GF-D8 (cell line): ENCODE results near the gene H2AZ2.
"Not testable (repeated sequence)": the region's sequence is repeated elsewhere in the genome, so short reads cannot be mapped to it uniquely, and the experiment has no call there.

Experiments
- DNase-seq: peaks from one replicate; lab custom pipeline; 2025; lab: John Stamatoyannopoulos, UW

Gene H2AZ2

GRCh38 chr7:44814919-44815318 is 33.0 kb downstream of the H2AZ2 start:
- no peak for DNase-seq

GRCh38 chr7:44811571-44811970 is 36.3 kb downstream of the H2AZ2 start:
- DNase-seq: no peak

DNA sequence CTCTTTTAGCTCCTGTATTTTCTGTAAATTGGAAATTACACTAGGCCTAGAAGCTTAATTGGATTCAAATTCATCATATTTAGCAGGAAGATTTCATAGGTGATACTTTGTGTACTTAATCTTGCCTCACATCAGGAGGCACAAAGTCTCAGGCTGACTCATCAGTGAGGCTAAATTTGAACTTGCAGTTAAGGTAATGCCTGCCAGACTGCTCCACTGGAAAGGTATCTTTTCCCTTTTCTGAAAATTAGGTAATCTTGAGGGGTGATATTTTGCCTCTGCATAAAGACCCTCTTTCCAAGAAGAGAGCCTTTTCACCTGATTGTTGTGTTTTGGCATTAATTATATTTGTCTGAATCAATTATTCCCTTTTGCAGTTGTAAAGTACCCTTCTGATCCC is 36.8 kb downstream of the H2AZ2 start:
- no peak for DNase-seq

DNA sequence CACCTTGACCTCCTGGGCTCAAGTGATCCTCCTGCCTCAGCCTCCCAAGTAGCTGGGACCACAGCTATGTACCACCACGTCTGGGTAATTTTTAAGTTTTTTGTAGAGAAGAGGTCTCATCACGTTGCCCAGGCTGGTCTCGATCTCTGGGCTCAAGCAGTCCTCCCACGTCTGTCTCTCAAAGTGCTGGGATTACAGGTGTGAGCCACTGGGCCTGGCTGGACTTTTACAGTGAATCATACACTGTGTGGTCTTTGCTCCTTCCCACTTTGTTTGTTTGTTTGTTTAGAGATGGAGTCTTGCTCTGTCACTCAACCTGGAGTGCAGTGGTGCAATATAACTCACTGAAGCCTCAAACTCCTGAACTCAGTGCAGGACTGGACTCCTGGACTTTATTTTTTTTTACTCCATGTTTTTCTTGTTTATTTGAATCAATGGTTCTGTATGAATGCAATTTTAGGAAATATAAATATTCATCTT is 38.9 kb downstream of the H2AZ2 start:
- DNase-seq: no peak

- DNase-seq: no peak
Observed at GRCh38 chr7:44805950-44806349, 41.9 kb downstream of the H2AZ2 start.

DNA sequence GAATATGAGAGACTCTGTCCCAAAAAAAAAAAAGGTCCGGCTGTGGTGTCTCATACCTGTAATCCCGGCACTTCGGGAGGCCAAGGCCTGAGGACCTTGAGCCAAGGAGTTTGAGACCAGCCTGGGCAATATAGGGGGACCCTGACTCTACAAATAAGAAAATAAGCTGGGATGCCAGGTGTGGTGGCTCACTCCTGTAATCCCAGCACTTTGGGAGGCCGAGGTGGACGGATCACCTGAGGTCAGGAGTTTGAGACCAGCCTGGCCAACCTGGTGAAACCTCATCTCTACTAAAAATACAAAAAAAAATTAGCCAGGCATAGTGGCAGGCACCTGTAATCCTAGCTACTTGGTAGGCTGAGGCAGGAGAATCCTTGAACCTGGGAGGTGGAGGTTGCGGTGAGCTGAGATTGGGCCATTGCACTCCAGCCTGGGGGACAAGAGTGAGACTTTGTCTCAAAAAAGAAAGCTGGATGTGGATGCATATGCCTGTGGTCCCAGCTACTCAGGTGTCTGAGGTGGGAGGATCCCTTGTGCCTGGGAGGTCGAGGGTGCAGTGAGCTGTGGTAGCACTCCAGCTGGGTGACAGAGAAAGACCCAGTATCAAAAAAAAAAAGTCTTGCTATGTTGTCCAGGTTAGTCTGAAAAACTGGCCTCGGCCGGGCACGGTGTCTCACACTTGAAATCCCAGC is 43.9 kb downstream of the H2AZ2 start:
- DNase-seq: not testable (repeated sequence)

DNA sequence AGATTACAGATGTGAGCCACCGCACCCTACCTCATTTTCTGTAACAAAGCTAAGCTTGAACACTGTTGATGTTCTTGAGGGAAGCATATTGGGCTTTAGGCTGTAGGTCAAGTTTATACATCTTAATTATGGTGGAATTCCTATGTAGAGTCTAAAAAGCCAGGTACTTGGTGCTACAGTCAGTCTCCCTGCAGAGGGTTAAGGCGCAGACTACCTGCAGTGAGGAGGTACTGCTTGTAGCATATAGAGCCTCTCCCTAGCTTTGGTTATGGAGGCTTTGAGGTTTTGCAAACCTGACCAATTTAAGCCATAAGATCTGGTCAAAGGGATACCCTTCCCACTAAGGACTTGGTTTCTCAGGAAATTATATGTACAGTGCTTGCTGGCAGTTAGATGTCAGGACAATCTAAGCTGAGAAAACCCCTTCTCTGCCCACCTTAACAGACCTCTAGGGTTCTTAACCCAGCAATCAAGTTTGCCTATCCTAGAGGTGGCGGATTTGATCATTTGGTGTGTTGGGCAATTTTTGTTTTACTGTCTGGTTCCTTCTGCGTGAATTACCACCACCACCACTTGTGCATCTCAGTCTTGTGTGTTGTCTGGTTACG is 45.4 kb downstream of the H2AZ2 start:
- no peak for DNase-seq

DNA sequence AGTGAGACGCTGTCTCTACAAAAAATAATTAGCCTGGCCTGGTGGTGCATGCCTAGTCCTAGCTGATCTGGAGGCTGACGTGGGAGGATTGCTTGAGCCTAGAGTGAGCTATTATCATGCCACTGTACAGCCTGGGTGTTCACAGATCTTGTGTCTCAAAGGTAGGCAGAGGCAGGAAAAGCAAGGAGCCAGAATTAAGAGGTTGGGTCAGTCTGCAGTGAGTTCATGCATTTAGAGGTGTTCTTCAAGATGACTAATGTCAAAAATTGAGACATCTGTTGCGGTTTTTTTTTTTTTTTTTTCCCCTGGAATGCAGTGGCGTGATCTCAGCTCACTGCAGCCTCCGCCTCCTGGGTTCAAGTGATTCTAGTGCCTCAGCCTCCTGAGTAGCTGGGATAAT is 46.0 kb downstream of the H2AZ2 start:
- no peak for DNase-seq

GRCh38 chr7:44799939-44800338 is 47.9 kb downstream of the H2AZ2 start:
- DNase-seq: no peak

DNA sequence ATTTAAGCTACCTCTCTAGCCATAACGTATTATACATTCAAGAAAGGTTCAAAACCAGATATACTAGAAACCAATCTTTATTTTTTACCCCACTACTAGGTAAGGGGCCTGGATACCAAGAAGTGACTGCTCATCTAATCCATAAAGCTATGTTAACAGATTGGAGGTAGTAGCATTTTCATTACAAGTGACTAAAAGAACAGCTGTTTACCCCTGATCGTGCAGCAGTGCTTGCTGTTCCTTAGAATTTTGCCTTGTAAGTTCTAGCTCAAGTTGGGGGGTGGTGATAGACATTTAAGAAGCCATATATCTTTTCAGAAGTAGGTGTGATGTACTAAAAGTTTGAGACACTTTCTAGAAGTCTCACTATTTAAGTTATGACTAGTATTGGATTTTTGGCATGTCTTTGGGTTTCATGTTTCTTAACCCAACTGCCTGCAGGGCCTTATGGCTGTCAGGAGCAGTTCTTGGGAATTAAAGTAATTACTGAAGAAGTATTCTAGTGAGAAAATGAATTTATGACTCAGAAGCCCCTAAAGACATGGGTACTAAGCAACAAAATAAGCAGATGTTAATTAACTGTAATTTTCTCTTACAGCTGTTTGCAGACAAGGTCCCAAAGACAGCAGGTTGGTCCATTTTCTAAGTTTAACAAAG is 49.1 kb downstream of the H2AZ2 start:
- no peak for DNase-seq

DNA sequence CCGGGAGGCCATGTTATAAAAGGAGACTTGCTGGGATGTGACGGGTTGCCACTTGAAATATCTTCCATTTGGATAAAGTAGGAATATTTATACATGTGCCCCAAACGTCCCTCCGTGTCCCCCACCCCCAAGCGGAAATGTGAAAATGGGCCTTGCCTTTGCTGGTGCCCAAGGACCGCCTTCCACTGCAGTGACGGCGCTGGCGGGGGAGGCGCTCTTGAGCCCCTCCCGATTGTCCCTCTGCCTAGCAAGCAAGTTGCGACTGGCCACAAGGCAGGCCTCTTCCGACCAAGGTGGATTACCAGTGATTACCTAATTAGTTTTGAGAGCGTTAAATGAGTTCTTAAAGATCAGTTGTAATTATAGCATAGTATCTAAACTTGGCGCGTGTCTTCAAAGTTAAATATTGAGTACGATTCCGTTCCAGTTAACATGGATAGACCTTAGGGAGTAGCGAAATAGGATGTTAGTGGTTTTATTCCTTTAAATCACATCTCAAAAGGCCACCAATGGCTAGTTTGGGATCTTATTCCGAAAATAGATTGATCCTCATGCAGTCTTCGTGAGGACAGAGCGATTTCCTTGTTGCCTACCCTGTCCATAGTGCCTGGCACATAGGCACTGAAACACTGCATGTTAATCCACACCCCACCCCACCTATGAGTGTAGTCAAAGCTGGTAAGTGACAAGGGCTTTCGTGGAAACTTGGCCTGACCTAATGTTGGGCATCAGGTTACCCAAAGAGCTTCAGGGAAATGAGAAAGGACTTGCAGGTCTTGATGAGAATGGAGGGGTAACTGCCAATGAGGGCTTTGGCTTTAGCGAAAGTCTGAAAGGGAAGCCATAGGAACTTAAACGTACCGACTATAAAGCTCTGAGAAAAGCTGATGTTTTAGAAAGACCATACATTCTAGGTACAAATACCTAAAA is 50.3 kb downstream of the H2AZ2 start:
- peak; percentile 72 for DNase-seq

GRCh38 chr7:44796504-44797328 is 51.2 kb downstream of the H2AZ2 start, which contains the start of gene PPIA:
TSS of gene PPIA (plus strand) at chr7:44796681. CDS start at chr7:44796725, 44 bp downstream.
- peak; percentile 94 for DNase-seq

DNA sequence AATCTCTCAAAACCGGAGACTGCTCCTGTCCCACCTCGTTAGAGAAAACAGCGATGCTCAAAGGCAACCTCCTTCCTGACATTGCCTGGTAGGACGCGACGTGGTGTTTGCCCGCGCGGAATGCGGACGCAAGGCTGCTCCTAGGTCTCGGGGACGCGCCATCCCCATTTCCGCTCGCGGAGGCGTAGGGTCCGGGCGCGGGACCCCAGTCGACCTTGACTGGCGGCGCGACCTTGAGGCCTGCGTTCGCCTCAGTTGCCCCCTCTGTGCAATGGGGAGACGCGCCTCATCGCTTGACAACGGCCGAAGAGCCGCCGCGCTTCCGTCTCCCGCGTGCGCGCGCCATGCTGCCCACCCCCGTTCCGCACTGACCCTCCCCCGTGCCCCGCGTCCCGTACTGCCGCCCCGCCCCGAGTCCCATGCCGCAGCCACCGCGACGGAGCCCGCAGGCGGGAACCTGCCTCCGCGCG is 51.8 kb downstream of the H2AZ2 start:
- peak; percentile 71 for DNase-seq

- no peak for DNase-seq
Observed at GRCh38 chr7:44794331-44794730, 53.6 kb downstream of the H2AZ2 start.

DNA sequence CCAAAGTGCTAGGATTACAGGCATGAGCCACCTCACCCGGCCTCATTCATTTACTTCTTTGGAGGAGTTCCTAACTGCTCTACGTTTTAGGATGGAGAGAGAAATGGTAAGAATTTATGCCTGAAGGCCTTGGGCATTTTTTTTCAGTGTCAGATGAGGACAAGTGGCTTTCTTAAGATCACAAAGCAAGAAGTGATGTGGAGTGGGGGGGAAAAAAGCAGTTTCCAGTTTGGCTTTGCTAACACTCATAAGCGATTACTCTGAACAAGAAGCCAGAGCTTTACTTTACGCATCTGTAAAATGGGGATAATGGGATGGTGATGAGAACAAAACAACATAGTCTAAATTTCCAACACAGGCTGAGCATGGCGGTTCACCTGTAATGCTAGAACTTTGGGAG is 54.0 kb downstream of the H2AZ2 start:
- DNase-seq: no peak

DNA sequence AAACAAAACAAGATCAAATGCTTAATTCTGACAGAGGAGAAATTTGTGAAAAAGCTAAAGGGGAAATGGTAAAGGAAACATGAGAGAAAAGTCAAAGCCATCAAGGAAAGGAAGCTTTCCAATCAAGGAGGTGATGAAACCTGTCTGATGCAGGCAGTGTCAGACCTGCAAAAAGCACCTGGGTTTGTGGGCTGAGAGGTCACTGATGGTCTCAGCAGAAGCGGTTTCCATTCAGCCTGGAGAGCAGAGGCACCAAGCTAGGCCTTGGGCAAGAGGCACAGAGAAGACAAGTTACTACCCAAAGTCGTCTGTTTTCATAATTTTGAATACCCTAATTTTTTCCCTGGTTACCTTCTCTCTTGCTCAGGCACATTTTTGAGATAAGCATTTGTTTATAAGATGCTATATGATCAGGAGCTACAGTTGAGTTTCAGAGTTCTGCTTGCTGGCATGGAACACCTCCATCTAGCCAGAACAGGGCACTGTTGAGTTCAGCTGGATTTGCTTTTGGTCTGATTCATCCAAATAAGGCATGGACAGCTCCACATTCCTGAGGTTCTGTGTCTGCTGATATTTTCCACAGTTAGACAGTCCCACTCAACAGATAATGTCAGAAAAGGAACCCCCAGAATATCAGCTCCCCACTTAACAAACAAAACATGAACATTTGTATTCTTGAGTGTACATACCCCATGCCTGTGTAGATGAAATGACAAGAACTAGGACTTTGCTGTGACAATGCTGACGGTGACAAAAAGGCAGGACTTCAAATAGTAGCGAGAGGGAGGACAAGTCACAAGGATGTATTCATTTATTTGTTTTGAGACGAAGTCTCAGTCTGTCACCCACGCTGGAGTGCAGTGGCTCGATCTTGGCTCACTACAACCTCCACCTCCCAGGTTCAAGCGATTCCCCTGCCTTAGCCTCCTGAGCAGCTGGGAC is 56.3 kb downstream of the H2AZ2 start:
- no peak for DNase-seq

DNA sequence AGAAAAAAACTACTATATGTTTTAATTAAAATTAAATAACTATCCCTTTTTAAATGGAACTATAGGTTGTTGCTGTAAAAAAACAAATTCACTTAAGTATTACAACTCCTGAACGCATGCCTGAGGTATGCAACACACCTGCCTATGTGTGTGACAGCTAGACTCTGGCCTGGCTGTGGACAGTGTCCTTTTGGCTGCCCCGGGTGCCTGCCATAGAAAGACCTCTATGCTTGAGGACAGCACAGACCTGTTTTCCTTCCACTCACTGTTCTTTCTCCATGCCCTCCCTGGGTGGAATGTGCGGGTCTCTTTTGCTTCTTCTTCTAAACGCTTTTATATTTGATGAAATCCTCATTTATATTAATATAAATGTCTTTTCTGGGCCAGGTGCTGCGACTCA is 57.9 kb downstream of the H2AZ2 start:
- no peak for DNase-seq

DNA sequence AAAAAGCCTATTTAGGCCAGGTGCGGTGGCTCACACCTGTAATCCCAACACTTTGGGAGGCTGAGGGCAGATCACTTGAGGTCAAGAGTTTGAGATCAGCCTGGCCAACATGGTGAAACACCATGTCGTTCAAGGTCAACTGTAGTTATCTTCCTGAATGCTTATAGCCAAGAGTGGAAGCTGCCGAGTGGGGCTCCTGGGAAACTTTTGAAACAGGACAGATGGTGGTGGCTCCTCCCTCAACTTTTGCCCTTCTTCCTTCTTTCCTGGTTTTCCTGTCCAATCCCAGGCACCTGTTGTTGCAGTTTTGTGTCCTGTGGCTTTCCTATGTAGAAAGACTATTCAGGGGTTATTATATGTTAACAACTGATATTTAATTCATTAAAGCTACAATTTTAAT is 60.1 kb downstream of the H2AZ2 start:
- no peak for DNase-seq

GRCh38 chr7:44787041-44787440 is 60.8 kb downstream of the H2AZ2 start:
- DNase-seq: no peak

- not testable (repeated sequence) for DNase-seq
Observed at GRCh38 chr7:44785218-44785617, 62.7 kb downstream of the H2AZ2 start.
